ENCODE results near the gene ARHGEF38.

The ARHGEF38 gene

GRCh38 chr4:105652286-105652888, 100.0 kb downstream of the ARHGEF38 start:
- Histone ChIP-seq H4K20me1 (ENCODE audit: insufficient read depth, low read length) (no peaks in the 10 kb centered on the region), H3F3A (ENCODE audit: insufficient read depth, low read length) (no peaks in the 10 kb centered on the region), H3K4me3 (ENCODE audit: low read depth, low read length, poor library complexity, severe bottlenecking) (no peak overlapping the region), H3K27me3 (ENCODE audit: insufficient read depth, low read length) (no peaks in the 10 kb centered on the region), H3K27ac (ENCODE audit: low read depth, low read length, poor library complexity, severe bottlenecking) (no peak overlapping the region), H3K9ac (ENCODE audit: low read length) (no peak overlapping the region), H3K79me2 (ENCODE audit: insufficient read depth, low read length) (no peaks in the 10 kb centered on the region), H3K4me2 (ENCODE audit: low read length) (no peak overlapping the region), H3K4me1 (ENCODE audit: insufficient read depth, low read length, severe bottlenecking) (no peaks in the 10 kb centered on the region), H3K9me3 (ENCODE audit: low read length) (no peaks in the 10 kb centered on the region), H2AFZ (ENCODE audit: low read length) (no peak overlapping the region), H3K36me3 (ENCODE audit: insufficient read depth, low read length) (no peaks in the 10 kb centered on the region), H3K9me2 (ENCODE audit: low read depth, low read length) (no peaks in the 10 kb centered on the region)
- no peak for TF ChIP-seq EZH2 (IDR thresholded peaks at IDR 0.05; ENCODE audit: borderline replicate concordance, low read length)
- no peak for TF ChIP-seq CTCF (IDR thresholded peaks at IDR 0.05; ENCODE audit: low read length)

GRCh38 chr4:105657117-105657765, 104.8 kb downstream of the ARHGEF38 start:
- Histone ChIP-seq H3K79me2 (ENCODE audit: insufficient read depth, low read length) (no peaks in the 10 kb centered on the region), H3K4me3 (ENCODE audit: low read depth, low read length, poor library complexity, severe bottlenecking) (no peak overlapping the region), H3K36me3 (ENCODE audit: insufficient read depth, low read length) (no peaks in the 10 kb centered on the region), H4K20me1 (ENCODE audit: insufficient read depth, low read length) (no peaks in the 10 kb centered on the region), H3K4me2 (ENCODE audit: low read length) (no peak overlapping the region), H2AFZ (ENCODE audit: low read length) (no peak overlapping the region), H3K4me1 (ENCODE audit: insufficient read depth, low read length, severe bottlenecking) (no peaks in the 10 kb centered on the region), H3K9me3 (ENCODE audit: low read length) (no peaks in the 10 kb centered on the region), H3K27me3 (ENCODE audit: insufficient read depth, low read length) (no peaks in the 10 kb centered on the region), H3K9ac (ENCODE audit: low read length) (no peak overlapping the region), H3K27ac (ENCODE audit: low read depth, low read length, poor library complexity, severe bottlenecking) (no peak overlapping the region), H3F3A (ENCODE audit: insufficient read depth, low read length) (no peaks in the 10 kb centered on the region), H3K9me2 (ENCODE audit: low read depth, low read length) (no peaks in the 10 kb centered on the region)
- no peak for TF ChIP-seq EZH2 (IDR thresholded peaks at IDR 0.05; ENCODE audit: borderline replicate concordance, low read length)
- TF ChIP-seq CTCF (IDR thresholded peaks at IDR 0.05; ENCODE audit: low read length): no peak

GRCh38 chr4:105659190-105659589, 106.8 kb downstream of the ARHGEF38 start:
- Histone ChIP-seq H3K27me3 (ENCODE audit: insufficient read depth, low read length) (no peaks in the 10 kb centered on the region), H3K9me3 (ENCODE audit: low read length) (no peaks in the 10 kb centered on the region), H3K36me3 (ENCODE audit: insufficient read depth, low read length) (no peaks in the 10 kb centered on the region), H4K20me1 (ENCODE audit: insufficient read depth, low read length) (no peaks in the 10 kb centered on the region), H3K4me1 (ENCODE audit: insufficient read depth, low read length, severe bottlenecking) (no peaks in the 10 kb centered on the region), H3F3A (ENCODE audit: insufficient read depth, low read length) (no peaks in the 10 kb centered on the region), H3K9ac (ENCODE audit: low read length) (no peak overlapping the region), H3K9me2 (ENCODE audit: low read depth, low read length) (no peaks in the 10 kb centered on the region), H3K4me2 (ENCODE audit: low read length) (no peak overlapping the region), H3K4me3 (ENCODE audit: low read depth, low read length, poor library complexity, severe bottlenecking) (no peak overlapping the region), H2AFZ (ENCODE audit: low read length) (no peak overlapping the region), H3K27ac (ENCODE audit: low read depth, low read length, poor library complexity, severe bottlenecking) (no peak overlapping the region), H3K79me2 (ENCODE audit: insufficient read depth, low read length) (no peaks in the 10 kb centered on the region)
- TF ChIP-seq EZH2 (IDR thresholded peaks at IDR 0.05; ENCODE audit: borderline replicate concordance, low read length) (no peak), CTCF (IDR thresholded peaks at IDR 0.05; ENCODE audit: low read length) (no peak)

Measured in OCI-LY1 (cell line).